Esophagus mucosa (tissue), 1 donor: Measurements from ENCODE around the gene CCDC158. TPM values are rescaled to one million over a fixed set of nuclear protein-coding genes. Genes with fewer than 3 reads are reported as not detected.

Experiments used
- ATAC-seq: fragments of 200-7000 bp; cut with Tn5 transposase; one replicate; pipeline ENCODE4 v1.9.1; 2020
- total RNA-seq: library from RNA; stranded (reverse); gene quantifications from one replicate; pipeline ENCODE4 v1.2.4, GENCODE V29; 2023
- donor health status: DM: yes; HTN: yes; CAD: no.

Gene CCDC158
- total RNA-seq, 1 donor from 2014 or later = not detected

DNA sequence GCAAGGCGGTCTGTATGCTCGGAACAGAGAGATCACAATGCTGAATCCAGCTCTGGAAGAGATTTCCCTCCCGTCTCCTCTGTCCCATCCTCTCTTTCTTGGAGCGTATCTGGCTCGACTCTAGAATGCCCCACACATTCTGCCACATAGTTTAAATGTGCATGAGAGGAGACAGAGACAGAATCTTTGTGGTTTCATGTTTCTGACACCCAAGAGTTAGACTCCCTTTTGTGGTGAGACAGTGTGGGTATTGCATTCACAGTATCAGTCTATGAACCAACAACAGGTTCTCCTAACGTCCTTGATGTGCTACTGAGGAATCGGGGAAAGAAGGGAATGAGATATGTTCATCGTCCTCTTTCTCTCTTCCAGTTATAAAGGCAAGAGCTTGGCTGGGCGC, 144.1 kb downstream of the CCDC158 start:
- ATAC-seq = no peak

DNA sequence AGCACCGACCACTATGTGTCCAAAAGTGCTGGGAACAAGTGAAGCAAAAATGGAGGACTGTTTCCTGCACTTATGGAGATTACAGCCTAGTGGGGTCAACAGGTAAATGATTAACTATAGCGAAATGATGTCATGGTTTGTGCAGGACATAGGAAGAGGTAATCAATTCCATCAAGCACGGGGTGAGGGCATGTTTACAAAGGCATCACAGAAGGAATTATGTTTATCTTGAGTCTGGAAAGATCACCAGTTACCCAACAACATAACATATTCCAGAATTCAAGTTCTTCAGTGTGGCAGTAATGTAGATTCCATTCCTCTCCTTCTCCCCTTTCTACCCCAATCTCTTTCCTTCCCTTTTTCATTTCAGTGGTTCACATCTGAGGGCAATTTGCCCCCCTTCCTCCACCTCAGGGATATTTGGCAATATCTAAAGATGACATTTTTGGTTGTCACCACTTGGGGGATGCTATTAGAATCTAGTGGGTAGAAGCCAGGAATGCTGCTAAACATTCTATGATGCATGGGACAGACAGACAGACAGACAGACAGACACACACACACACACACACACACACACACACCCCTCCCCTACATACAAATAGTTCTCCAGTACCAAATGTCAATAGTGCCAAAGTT, 145.3 kb downstream of the CCDC158 start:
- no peak for ATAC-seq

DNA sequence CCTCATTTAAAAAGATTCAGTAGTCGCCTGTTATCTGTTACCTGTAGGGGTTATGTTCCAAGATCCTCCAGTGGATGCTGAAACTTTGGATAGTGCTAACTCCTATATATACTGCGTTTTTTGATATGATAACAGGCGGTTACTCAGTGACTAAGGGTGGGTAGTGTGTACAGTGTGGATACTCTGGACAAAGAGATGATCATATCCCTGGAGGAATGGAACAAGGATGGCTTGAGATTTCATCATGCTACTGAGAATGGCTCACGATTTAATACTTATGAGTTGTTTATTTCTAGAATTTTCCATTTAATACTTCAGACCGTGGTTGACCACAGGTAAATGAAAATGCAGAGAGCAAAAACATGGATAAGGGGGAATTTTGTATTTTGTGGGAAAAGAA, 147.9 kb downstream of the CCDC158 start:
- ATAC-seq = no peak

DNA sequence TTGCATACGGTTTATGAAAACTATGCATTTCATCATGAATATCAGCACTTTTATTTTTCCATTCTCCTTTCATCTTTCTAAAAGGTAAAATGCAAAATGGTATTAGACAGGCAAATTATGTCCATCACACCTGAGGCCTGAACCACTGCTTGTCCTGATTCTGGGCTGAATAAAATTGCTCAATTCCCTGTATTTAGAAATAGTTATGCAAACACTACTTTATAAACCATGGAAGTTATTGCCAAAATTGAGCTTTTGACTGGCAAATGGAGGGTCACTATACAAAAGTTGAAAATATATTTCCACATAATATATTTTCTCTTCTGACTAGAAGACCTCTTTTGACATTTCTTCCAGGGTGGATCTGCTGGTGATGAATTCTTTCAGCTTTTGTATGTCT, 148.4 kb downstream of the CCDC158 start:
- no peak for ATAC-seq

DNA sequence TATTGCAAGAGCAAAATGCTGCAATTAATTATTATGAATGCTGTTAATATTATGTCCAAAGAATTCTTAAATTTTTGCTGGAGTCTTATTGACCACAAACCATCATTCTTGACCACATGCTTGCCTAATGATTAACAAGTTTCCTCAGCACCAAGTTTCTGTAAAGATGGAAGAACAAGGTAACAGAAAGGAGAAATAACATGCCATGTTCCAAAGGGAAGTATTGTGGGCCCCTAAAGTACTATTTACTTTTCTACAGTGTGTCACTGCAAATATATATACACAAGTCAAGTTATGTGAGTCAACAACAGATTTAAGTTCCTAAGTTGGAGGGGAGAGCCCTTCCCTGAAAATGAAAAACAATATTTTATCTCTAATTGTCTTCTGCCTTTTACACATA, 148.9 kb downstream of the CCDC158 start:
- no peak for ATAC-seq

DNA sequence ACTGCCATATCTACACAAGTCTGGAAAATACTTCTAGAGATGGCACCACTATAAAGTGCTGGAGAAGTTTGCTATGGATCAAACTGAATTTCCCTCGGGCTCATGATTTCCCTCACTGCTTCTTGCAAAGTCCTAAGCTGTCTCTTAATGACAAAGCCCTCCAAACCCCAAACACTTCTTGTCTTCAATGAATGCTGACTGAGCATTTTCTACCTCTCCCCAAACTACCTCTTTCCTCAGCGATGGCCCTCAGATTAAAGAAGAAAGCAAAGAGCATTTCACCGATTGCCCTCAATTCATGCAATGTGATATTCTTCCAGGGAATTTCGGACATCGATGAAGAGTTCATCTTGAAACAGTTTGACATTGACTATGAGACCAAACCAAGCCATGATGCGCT, 149.7 kb downstream of the CCDC158 start:
- ATAC-seq = no peak

DNA sequence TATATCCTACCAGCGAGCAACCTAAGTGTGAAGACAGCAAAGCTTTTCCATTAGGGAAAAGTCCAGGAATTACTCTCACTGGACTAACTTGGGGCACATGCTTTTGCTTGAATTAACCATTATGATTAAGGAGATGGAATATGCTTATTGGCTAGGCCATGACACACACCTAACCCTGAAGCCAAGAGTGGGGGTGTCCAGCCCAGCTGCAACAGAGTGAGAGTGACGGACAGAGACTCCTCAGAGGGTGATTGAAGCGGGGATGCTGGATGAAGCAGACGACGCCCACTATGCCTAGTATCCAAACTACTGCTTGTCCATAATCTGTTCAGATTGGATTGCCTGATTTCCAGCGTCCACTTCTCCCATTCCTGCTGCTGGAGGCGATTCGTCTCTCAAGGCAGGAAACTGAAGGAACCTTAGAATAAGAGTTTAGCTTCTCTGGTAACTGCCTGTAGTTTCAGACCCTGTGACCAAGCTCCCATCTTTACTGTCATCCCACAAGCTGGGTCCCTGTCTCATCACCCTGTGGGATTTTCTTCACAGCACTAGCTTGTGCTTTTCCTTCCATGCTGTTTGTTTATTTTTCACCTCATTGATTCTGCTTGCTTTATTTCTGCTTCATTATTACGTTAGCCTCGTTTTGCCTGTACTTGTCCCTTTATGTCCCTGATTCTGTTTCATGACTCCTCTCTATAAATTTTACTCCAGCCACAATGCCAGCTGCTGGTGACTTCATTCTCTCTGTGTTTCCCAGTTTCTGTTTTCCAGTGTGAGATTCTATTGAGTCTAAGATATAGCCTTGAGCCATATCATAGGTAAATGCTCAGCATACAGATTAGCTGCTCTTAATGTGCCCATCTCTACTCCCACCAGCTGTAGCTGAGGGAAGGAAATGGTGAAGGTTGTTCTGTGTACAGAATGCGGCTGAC, 150.4 kb downstream of the CCDC158 start:
- ATAC-seq = no peak

DNA sequence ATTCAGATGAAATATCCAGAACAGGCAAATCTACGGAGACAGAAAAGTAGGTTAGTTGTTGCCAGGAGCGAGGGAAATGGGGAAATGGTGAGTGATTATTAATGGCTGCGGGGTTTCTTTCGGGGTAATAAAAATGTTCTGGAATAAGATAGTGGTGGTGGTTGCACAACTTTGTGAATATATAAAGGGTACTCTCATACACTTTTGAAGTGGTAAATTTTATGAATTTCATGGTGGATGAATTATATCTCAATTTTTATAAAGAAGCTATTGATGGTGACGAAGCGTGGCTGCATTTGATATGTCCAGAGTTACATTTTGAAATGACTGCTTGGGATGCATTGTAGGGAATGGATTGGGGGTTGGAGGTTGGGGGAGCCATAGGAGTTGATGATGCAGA, 153.1 kb downstream of the CCDC158 start:
- no peak for ATAC-seq

DNA sequence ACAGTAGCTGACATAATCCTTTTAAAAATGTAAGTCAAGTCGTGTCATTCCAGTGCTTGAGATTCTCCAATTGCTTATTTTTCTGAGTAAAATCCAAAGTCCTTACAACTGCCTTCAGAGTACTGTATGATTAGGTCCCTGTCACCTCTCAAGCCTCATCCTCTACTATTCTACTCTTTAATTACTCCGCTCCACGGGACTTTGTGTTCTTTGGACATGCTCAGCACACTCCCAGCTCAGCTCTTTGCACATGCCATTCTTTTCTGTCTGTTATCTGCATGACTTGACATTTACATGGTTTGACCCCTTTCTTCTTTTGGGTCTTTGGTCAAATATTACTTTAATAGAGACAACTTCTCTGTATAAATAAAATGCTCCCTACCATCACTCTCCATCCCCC, 154.3 kb downstream of the CCDC158 start:
- ATAC-seq = no peak

DNA sequence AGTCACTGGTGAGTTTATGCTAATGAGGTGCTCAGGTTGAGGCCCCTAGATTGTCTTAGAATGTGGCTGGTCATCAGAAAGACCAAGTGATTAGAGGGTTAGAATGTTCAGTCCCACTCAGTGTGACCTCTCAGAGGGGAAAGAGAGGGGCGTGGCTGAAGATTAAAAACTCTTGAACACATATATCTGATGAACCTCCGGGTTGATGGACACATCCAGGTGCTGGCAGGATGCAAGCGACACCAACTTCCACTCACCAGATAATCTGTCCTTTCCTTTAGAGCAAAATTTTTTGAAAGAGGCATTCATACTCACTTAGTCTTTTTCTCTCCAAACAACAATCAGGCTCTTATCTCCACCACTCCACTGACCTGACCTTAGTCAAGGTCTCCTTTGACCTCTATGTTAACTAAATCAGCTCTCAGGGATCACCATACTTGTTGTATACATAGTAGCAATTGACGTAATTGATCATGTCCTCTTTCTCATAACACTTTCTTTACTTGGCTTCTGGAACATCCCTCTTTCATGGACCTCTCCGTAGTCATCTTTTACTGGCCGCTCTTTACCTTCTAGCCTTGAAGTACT, 155.2 kb downstream of the CCDC158 start:
- no peak for ATAC-seq

Other genes with a start within 250 kb of the CCDC158 start
- gene SCARB2, start 207.3 kb downstream of the CCDC158 start, total RNA-seq = 70.0 TPM
- gene FAM47E, start 169.4 kb downstream of the CCDC158 start, total RNA-seq = 0.20 TPM
- 2.9 TPM for gene STBD1, start 114.4 kb downstream of the CCDC158 start, total RNA-seq
- gene SHROOM3, start 14.1 kb upstream of the CCDC158 start, total RNA-seq = 20.7 TPM